Cardiac atrium fibroblast (primary cell): ENCODE measurements around the gene RRM2. TPM values are rescaled to one million over a fixed set of nuclear protein-coding genes. Genes with fewer than 3 reads are reported as not detected.

Experiments
- total RNA-seq: library from RNA; depleted of rRNA; stranded (reverse); fragments of >200 nt; gene quantifications from 2 replicates; pipeline ENCODE4 v1.2.3, GENCODE V29; 2015

RRM2 gene
- 13.8 and 15.0 TPM in 2 replicates for total RNA-seq

GRCh38 chr2:10122500-10123280 is at the start of gene RRM2:
Gene RRM2, plus strand, starts transcription at chr2:10122739. Its CDS starts 60 bp downstream, at chr2:10122799.

GRCh38 chr2:10079870-10080535 is 42.5 kb upstream of the RRM2 start, which contains the start of gene CYS1:
Gene CYS1, minus strand, starts transcription at chr2:10080411. Its CDS starts 188 bp downstream, at chr2:10080223.

Other genes starting within 250 kb of the RRM2 start
- gene GRHL1, start 171.0 kb upstream of the RRM2 start, total RNA-seq = 0.16 TPM in 1 of 2 replicates, not detected in the other
- gene KLF11, start 79.2 kb upstream of the RRM2 start, total RNA-seq = 4.2 and 7.1 TPM in 2 replicates
- under 0.01 and 0.16 TPM in 2 replicates for gene CYS1, start 42.3 kb upstream of the RRM2 start, total RNA-seq
- 14.6 and 21.5 TPM in 2 replicates for gene HPCAL1, start 180.2 kb downstream of the RRM2 start, total RNA-seq